GM10266 (cell line): ENCODE data around the gene FMNL2.

Experiments
- DNase-seq: peaks from one replicate; pipeline ENCODE4 v3.0.0; 2012; ENCODE audit errors: extremely low spot score
- TF ChIP-seq, protein P1 (sequence below): IDR thresholded peaks from 2 replicates; pipeline ENCODE4 v1.5.1; 2012; ENCODE audit warnings: mild to moderate bottlenecking, low read depth; ENCODE audit not compliant: control insufficient read depth, insufficient read depth; ENCODE audit errors: missing control alignments

Gene FMNL2

GRCh38 chr2:152445791-152446201 is 110.8 kb downstream of the FMNL2 start:
- TF ChIP-seq, protein P1, sequence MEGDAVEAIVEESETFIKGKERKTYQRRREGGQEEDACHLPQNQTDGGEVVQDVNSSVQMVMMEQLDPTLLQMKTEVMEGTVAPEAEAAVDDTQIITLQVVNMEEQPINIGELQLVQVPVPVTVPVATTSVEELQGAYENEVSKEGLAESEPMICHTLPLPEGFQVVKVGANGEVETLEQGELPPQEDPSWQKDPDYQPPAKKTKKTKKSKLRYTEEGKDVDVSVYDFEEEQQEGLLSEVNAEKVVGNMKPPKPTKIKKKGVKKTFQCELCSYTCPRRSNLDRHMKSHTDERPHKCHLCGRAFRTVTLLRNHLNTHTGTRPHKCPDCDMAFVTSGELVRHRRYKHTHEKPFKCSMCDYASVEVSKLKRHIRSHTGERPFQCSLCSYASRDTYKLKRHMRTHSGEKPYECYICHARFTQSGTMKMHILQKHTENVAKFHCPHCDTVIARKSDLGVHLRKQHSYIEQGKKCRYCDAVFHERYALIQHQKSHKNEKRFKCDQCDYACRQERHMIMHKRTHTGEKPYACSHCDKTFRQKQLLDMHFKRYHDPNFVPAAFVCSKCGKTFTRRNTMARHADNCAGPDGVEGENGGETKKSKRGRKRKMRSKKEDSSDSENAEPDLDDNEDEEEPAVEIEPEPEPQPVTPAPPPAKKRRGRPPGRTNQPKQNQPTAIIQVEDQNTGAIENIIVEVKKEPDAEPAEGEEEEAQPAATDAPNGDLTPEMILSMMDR = no peak
- DNase-seq = no peak

DNA sequence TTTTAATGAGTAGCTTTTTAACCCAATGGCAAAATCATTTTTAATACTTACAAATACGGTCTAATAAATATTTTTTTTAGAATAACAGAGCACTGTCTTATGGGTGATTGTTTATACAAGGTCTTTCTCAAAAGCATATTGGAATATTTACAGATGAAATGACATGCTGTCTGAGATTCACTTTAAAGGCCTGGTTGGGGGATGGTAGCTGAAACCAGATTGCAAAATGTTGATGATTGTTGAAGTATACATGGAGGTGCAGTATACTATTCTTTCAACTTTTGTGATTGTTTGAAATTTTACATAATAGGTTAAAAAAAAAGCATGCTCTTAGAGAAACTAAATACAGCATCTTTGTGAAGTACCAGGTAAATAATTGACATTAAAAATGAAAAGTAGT is 111.2 kb downstream of the FMNL2 start:
- no peak for DNase-seq
- TF ChIP-seq, protein P1 = no peak

DNA sequence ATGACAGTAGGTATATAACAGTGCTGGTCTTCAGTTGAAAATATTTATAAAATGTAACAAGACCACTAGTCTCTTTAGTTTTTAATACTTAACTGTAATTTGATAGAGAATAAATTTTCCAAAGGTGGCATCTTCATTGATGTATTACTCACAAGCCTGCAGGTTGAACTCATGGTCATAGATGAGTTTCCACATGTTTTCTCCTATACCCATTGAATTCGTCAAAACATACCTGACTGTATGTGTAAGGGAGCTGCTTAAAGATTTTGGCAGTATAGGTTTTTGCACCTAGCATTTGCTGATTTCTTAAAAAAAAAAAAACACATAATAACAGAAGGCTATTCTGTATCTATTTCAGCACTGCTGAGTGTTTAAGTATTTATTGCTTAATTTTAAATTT is 112.9 kb downstream of the FMNL2 start:
- DNase-seq = no peak
- TF ChIP-seq, protein P1 = no peak

GRCh38 chr2:152448606-152449005 is 113.6 kb downstream of the FMNL2 start:
- TF ChIP-seq, protein P1 = no peak
- no peak for DNase-seq

- TF ChIP-seq, protein P1 = no peak
- DNase-seq = no peak
Observed at GRCh38 chr2:152449578-152449977, 114.6 kb downstream of the FMNL2 start.

DNA sequence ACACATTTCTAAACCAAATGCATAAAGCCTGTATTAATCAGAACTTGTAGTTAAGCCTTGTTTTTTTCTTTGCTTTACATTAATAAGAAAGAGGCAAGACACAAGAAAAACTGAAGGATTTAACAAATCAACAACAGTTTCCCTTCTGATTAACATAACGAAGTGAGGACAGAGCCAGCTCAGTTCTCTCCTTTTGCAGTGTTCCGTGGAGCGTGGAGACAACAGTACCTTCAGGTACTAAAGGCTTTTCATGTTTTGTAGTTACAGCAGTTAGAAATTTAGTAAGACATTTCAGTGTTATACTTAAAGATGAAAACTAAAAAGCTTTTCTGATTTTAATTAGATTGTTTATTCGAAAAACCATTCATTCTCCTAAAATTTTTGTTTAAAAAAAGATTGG is 115.2 kb downstream of the FMNL2 start:
- TF ChIP-seq, protein P1 = no peak
- DNase-seq = no peak

DNA sequence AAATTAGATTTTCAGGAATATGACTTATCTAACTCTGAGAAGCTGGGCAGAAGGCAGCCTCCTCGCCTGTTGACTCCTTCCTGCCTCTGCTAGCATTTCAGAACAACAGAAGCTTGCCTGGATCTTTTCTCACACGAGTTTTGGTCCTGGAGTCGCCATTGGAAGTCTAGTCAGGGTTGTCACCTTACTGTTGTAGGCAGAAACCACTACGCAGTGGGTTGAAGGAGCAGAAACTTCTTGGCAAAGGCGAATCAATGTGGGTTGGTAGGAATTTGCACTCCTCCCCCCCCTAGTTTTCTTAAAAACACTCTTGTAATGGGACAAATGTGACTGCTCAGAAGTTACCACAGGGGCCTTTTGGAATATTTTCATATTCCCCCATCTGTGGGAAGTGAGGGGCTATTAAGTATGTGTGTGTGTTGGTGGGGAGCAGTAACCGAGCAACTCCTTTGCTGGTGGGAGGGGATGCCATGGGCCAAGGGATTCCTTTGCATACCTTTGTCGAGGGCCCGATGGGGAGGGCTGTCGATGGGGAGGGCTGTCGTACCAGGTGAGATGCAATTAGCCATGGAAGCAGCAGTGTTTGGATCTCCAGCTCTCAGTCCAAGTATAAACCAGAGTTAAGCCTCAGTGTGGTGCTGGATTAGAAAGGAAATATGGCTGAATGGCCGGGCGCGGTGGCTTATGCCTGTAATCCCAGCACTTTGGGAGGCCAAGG is 117.4 kb downstream of the FMNL2 start:
- TF ChIP-seq, protein P1 = no peak
- DNase-seq = no peak
